GM19372 (cell line): ENCODE measurements around the gene STEAP3.

Experiments
- ATAC-seq: cut with Tn5 transposase; IDR thresholded peaks from one replicate; pipeline ENCODE4 v1.9.1; 2021; ENCODE audit warnings: mild to moderate bottlenecking, low read depth, moderate library complexity; ENCODE audit not compliant: unreplicated experiment

The STEAP3 gene

GRCh38 chr2:119245841-119246230 is 22.2 kb downstream of the STEAP3 start:
- ATAC-seq: no peak

GRCh38 chr2:119246884-119247843 is 23.5 kb downstream of the STEAP3 start:
- no peak for ATAC-seq

- ATAC-seq: no peak
Observed at GRCh38 chr2:119247844-119248271, 24.2 kb downstream of the STEAP3 start.

GRCh38 chr2:119248311-119248710 is 24.7 kb downstream of the STEAP3 start:
- no peak for ATAC-seq

GRCh38 chr2:119248751-119249150 is 25.1 kb downstream of the STEAP3 start:
- ATAC-seq: no peak

GRCh38 chr2:119249311-119249710 is 25.7 kb downstream of the STEAP3 start:
- no peak for ATAC-seq

GRCh38 chr2:119249855-119250717 is 26.5 kb downstream of the STEAP3 start:
- ATAC-seq: no peak

GRCh38 chr2:119250718-119251290 is 27.2 kb downstream of the STEAP3 start:
- no peak for ATAC-seq

GRCh38 chr2:119251652-119252051 is 28.0 kb downstream of the STEAP3 start:
- ATAC-seq: no peak

GRCh38 chr2:119252186-119253113 is 28.8 kb downstream of the STEAP3 start:
- ATAC-seq: no peak

- no peak for ATAC-seq
Observed at GRCh38 chr2:119253114-119253702, 29.6 kb downstream of the STEAP3 start.

GRCh38 chr2:119253760-119254600 is 30.3 kb downstream of the STEAP3 start:
- no peak for ATAC-seq

GRCh38 chr2:119254601-119255080 is 31.0 kb downstream of the STEAP3 start:
- ATAC-seq: no peak

- no peak for ATAC-seq
Observed at GRCh38 chr2:119255760-119256581, 32.3 kb downstream of the STEAP3 start.

GRCh38 chr2:119256582-119256921 is 32.9 kb downstream of the STEAP3 start:
- ATAC-seq: no peak

GRCh38 chr2:119257198-119257597 is 33.6 kb downstream of the STEAP3 start:
- no peak for ATAC-seq

GRCh38 chr2:119259296-119259860 is 35.7 kb downstream of the STEAP3 start:
- ATAC-seq: no peak
